ENCODE data around the gene TMEM134.

Gene TMEM134

GRCh38 chr11:67419325-67420049, 49.6 kb downstream of the TMEM134 start:
- no peak overlapping the region for H3K4me3 ChIP-seq (ENCODE audit: low read length)
- TF ChIP-seq CTCF (IDR thresholded peaks at IDR 0.05; ENCODE audit: insufficient read depth, low read depth, low read length, missing control alignments) = no peak
- DNase-seq (ENCODE audit: low read depth) = no peak

GRCh38 chr11:67418476-67419281, 50.4 kb downstream of the TMEM134 start:
- TF ChIP-seq CTCF (IDR thresholded peaks at IDR 0.05; ENCODE audit: insufficient read depth, low read depth, low read length, missing control alignments) = no peak

GRCh38 chr11:67417425-67417824, 51.6 kb downstream of the TMEM134 start:
- no peak for TF ChIP-seq CTCF (IDR thresholded peaks at IDR 0.05; ENCODE audit: insufficient read depth, low read depth, low read length, missing control alignments)
- DNase-seq (ENCODE audit: low read depth) = no peak
- H3K4me3 ChIP-seq (ENCODE audit: low read length) = no peak overlapping the region

More at GRCh38 chr11:67418476-67419281, 50.4 kb downstream of the TMEM134 start:
- no peak for DNase-seq (ENCODE audit: low read depth)
- no peak overlapping the region for H3K4me3 ChIP-seq (ENCODE audit: low read length)

GRCh38 chr11:67416416-67417335, 52.4 kb downstream of the TMEM134 start:
- no peak for TF ChIP-seq CTCF (IDR thresholded peaks at IDR 0.05; ENCODE audit: insufficient read depth, low read depth, low read length, missing control alignments)
- DNase-seq (ENCODE audit: low read depth) = peak; percentile 73
- H3K4me3 ChIP-seq (ENCODE audit: low read length) = no peak overlapping the region

- DNase-seq (ENCODE audit: low read depth) = no peak
- TF ChIP-seq CTCF (IDR thresholded peaks at IDR 0.05; ENCODE audit: insufficient read depth, low read depth, low read length, missing control alignments) = no peak
- no peak within 1 kb of the TSS for H3K4me3 ChIP-seq (ENCODE audit: low read length)
Measured at GRCh38 chr11:67415501-67416304, 53.3 kb downstream of the TMEM134 start, which contains the start of gene CARNS1. Gene CARNS1 (plus strand): TSS chr11:67415678. CDS start chr11:67416200, 522 bp downstream.
